ENCODE results near the gene DLG1. TPM values are rescaled to one million over a fixed set of nuclear protein-coding genes. Genes with fewer than 3 reads are reported as not detected.

The DLG1 gene
- total and polyA plus RNA-seq, 2 experiments from 2014 or later, result 27.6 to 98.0 TPM

- Mint-ChIP-seq H3K4me3 (no peak overlapping the region), H3K9me3 (no peaks in the 10 kb centered on the region), H3K27me3 (ENCODE audit: insufficient read depth, low read depth, poor library complexity) (no peaks in the 10 kb centered on the region), H3K4me1 (no peaks in the 10 kb centered on the region; the same call in 2 of the 3 replicates), H3K27ac (no peak overlapping the region), H3K36me3 (ENCODE audit: low read depth) (peaks cover 1% of the 10 kb centered on the region; the same call in 1 of the 3 replicates)
- ATAC-seq (no peak), DNase-seq (ENCODE audit: low spot score) (no peak)
- Histone ChIP-seq H3K4me1 (ENCODE audit: insufficient read depth) (no peaks in the 10 kb centered on the region), H3K36me3 (ENCODE audit: insufficient read depth) (no peaks in the 10 kb centered on the region), H3K4me2 (no peak overlapping the region), H4K20me1 (replicated peaks; ENCODE audit: insufficient read depth) (no peaks in the 10 kb centered on the region), H3K9me2 (ENCODE audit: insufficient read depth) (no peaks in the 10 kb centered on the region), H2AFZ (no peak overlapping the region), H3F3A (replicated peaks; ENCODE audit: low read depth) (0 out of 2 replicates have a peak, but pooled peaks cover 4% of the 10 kb centered on the region), H3K4me3 (no peak overlapping the region), H3K27me3 (ENCODE audit: insufficient read depth) (no peaks in the 10 kb centered on the region), H3K27ac (ENCODE audit: low read depth) (no peak overlapping the region; the same call in 1 of the 2 replicates), H3K79me2 (replicated peaks; ENCODE audit: insufficient read depth) (no peaks in the 10 kb centered on the region)
- no peak for TF ChIP-seq ETS1 (IDR thresholded peaks at IDR 0.05)
- TF ChIP-seq CREB1 (CRISPR knock-in tag; IDR thresholded peaks at IDR 0.05; ENCODE audit: low read depth), result no peak
- TF ChIP-seq POLR2AphosphoS5 (IDR thresholded peaks at IDR 0.05; ENCODE audit: low read depth), result no peak
- no peak for TF ChIP-seq EZH2phosphoT487 (IDR thresholded peaks at IDR 0.05; ENCODE audit: unreplicated experiment)
- no peak for TF ChIP-seq EZH2 (IDR thresholded peaks at IDR 0.05; ENCODE audit: low read depth, unreplicated experiment)
- no peak for TF ChIP-seq ZNF331 (CRISPR knock-in tag; IDR thresholded peaks at IDR 0.05; ENCODE audit: low read depth)
- TF ChIP-seq STAT1 (IDR thresholded peaks at IDR 0.05; ENCODE audit: unreplicated experiment), result no peak
- TF ChIP-seq ZNF114 (CRISPR knock-in tag; IDR thresholded peaks at IDR 0.05), result no peak
- no peak for TF ChIP-seq ZNF462 (CRISPR knock-in tag; IDR thresholded peaks at IDR 0.05)
- TF ChIP-seq NANOG (IDR thresholded peaks at IDR 0.05; ENCODE audit: borderline replicate concordance), result no peak
- no peak for TF ChIP-seq REST (IDR thresholded peaks at IDR 0.05; ENCODE audit: unreplicated experiment)
- TF ChIP-seq CTCF (conservative IDR thresholded peaks at IDR 0.05; ENCODE audit: low read depth in 2 of 2), result no peak
- no peak for TF ChIP-seq JUNB (IDR thresholded peaks at IDR 0.05; ENCODE audit: unreplicated experiment)
Measured at GRCh38 chr3:197040658-197041057, 257.8 kb downstream of the DLG1 start.
